Measurements from ENCODE around the gene HSPB9.

DNA sequence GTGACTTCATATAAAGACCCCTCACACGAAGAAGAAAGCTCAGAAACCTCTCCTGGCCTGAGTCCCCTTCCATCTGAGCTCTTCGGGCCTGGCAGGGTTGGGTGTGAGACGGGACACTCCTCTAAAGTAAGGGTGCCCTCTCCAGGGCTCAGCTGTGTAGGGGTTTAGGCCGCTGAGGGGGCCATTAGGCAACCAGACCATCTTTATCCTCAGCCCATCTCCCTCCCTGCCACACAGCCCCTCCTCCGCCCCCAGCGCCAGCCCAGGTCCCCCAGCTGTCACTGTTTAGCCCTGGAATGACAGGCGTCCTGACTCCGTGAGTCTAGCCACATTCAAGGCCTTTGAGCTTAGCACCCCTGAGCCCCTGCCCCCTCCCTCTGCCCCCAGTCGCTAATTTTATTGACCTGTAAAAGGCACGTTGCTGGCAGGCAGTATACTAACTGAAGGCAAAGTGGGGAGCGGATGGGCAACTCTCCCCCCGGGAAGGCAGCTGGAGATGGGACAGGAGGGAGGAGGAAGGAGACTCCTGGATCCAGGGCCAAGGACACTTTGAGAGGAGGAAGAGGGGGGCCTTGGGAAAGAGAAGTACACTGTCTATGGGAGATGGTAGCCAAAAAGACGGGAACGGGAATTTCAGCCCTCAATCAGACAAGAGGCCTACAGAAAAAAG, 23.7 kb upstream of the HSPB9 start:
- TF ChIP-seq, protein P1, sequence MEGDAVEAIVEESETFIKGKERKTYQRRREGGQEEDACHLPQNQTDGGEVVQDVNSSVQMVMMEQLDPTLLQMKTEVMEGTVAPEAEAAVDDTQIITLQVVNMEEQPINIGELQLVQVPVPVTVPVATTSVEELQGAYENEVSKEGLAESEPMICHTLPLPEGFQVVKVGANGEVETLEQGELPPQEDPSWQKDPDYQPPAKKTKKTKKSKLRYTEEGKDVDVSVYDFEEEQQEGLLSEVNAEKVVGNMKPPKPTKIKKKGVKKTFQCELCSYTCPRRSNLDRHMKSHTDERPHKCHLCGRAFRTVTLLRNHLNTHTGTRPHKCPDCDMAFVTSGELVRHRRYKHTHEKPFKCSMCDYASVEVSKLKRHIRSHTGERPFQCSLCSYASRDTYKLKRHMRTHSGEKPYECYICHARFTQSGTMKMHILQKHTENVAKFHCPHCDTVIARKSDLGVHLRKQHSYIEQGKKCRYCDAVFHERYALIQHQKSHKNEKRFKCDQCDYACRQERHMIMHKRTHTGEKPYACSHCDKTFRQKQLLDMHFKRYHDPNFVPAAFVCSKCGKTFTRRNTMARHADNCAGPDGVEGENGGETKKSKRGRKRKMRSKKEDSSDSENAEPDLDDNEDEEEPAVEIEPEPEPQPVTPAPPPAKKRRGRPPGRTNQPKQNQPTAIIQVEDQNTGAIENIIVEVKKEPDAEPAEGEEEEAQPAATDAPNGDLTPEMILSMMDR (conservative IDR thresholded peaks at IDR 0.05) = no peak
- TF ChIP-seq EZH2 (IDR thresholded peaks at IDR 0.05; ENCODE audit: low read depth) = no peak

Measured in PC-9 (cell line).